Cardiac muscle cell (in vitro differentiated cells and primary cell): ENCODE measurements around the gene AIFM3. TPM values are rescaled to one million over a fixed set of nuclear protein-coding genes. Genes with fewer than 3 reads are reported as not detected.

ENCODE experiments used
- DNase-seq, 2 donors: peaks; one replicate each; pipeline versions ENCODE4 v3.0.0 to v3.0.0-alpha.2; 2010 to 2017; ENCODE audit warnings: low read depth in 1 of 2, low spot score in 1 of 2
- H3K27ac ChIP-seq: fragments of 200-600 bp; sonication (generic); 2 replicates; pipeline ENCODE4 v1.5.1; 2016
- H3K27me3 ChIP-seq: fragments of 200-600 bp; sonication (generic); 2 replicates; pipeline ENCODE4 v1.6.0; 2016; ENCODE audit warnings: control low read depth
- H3K36me3 ChIP-seq: fragments of 200-600 bp; sonication (generic); 2 replicates; pipeline ENCODE4 v1.5.1; 2016; ENCODE audit warnings: control low read depth
- H3K4me1 ChIP-seq: fragments of 200-600 bp; sonication (generic); 2 replicates; pipeline ENCODE4 v1.8.1; 2017; ENCODE audit warnings: low read depth, mild to moderate bottlenecking, mixed run types
- H3K4me3 ChIP-seq: fragments of 200-600 bp; sonication (generic); 2 replicates; pipeline ENCODE4 v1.5.1; 2016; ENCODE audit warnings: mild to moderate bottlenecking
- H3K9me3 ChIP-seq: fragments of 200-600 bp; sonication (generic); 2 replicates; pipeline ENCODE4 v1.5.1; 2017; ENCODE audit warnings: low read depth, mild to moderate bottlenecking, control low read depth
- polyA plus RNA-seq: library from polyadenylated mRNA; unstranded; fragments of >200 nt; fragmentation: Nextera tagmentation; extraction: Ambion mirVana; gene quantifications from 2 replicates; pipeline ENCODE4 v1.2.1, GENCODE V29; 2016
- total RNA-seq: library from RNA; depleted of rRNA; stranded (reverse); fragments of >200 nt; gene quantifications from 2 replicates; pipeline ENCODE4 v1.2.3, GENCODE V29; 2016
- TF ChIP-seq, protein P1 (sequence below): IDR thresholded peaks from 2 replicates; pipeline ENCODE4 v1.5.1; 2012; ENCODE audit warnings: low read depth, mild to moderate bottlenecking, low read length

AIFM3 gene
- total and polyA plus RNA-seq, 2 experiments from 2014 or later: 0.67 to 4.8 TPM

GRCh38 chr22:21028277-21029251 lies 61.5 kb downstream of the AIFM3 start:
- H3K9me3 ChIP-seq: no peaks in the 10 kb centered on the region
- peaks cover 20% of the 10 kb centered on the region for H3K27me3 ChIP-seq
- peaks cover 8% of the 10 kb centered on the region for H3K4me1 ChIP-seq
- no peak for DNase-seq
- H3K4me3 ChIP-seq: no peak overlapping the region
- TF ChIP-seq, protein P1, sequence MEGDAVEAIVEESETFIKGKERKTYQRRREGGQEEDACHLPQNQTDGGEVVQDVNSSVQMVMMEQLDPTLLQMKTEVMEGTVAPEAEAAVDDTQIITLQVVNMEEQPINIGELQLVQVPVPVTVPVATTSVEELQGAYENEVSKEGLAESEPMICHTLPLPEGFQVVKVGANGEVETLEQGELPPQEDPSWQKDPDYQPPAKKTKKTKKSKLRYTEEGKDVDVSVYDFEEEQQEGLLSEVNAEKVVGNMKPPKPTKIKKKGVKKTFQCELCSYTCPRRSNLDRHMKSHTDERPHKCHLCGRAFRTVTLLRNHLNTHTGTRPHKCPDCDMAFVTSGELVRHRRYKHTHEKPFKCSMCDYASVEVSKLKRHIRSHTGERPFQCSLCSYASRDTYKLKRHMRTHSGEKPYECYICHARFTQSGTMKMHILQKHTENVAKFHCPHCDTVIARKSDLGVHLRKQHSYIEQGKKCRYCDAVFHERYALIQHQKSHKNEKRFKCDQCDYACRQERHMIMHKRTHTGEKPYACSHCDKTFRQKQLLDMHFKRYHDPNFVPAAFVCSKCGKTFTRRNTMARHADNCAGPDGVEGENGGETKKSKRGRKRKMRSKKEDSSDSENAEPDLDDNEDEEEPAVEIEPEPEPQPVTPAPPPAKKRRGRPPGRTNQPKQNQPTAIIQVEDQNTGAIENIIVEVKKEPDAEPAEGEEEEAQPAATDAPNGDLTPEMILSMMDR: no peak
- H3K27ac ChIP-seq: no peak overlapping the region
- H3K36me3 ChIP-seq: no peaks in the 10 kb centered on the region

GRCh38 chr22:21029486-21030025 lies 62.5 kb downstream of the AIFM3 start:
- H3K9me3 ChIP-seq: no peaks in the 10 kb centered on the region
- no peak for DNase-seq
- H3K27me3 ChIP-seq: peaks cover 20% of the 10 kb centered on the region
- peaks cover 8% of the 10 kb centered on the region for H3K4me1 ChIP-seq
- TF ChIP-seq, protein P1: no peak
- H3K36me3 ChIP-seq: no peaks in the 10 kb centered on the region
- no peak overlapping the region for H3K4me3 ChIP-seq
- H3K27ac ChIP-seq: no peak overlapping the region

- peaks cover 8% of the 10 kb centered on the region for H3K4me1 ChIP-seq
- TF ChIP-seq, protein P1: no peak
- peaks cover 23% of the 10 kb centered on the region for H3K27me3 ChIP-seq
- DNase-seq: no peak
- H3K27ac ChIP-seq: no peak overlapping the region
- no peak overlapping the region for H3K4me3 ChIP-seq
- H3K36me3 ChIP-seq: no peaks in the 10 kb centered on the region
- no peaks in the 10 kb centered on the region for H3K9me3 ChIP-seq
Observed at GRCh38 chr22:21030032-21030431, 63.0 kb downstream of the AIFM3 start.

Other genes with a start within 250 kb of the AIFM3 start
- 0.88 and 1.3 TPM in 2 replicates for gene SERPIND1, start 193.1 kb upstream of the AIFM3 start, total RNA-seq
- 0.94 and 4.8 TPM in 2 replicates for gene SERPIND1, start 193.1 kb upstream of the AIFM3 start, polyA plus RNA-seq
- gene PI4KA, start 108.4 kb upstream of the AIFM3 start, total RNA-seq: 83.3 and 83.7 TPM in 2 replicates
- 85.2 and 95.9 TPM in 2 replicates for gene PI4KA, start 108.4 kb upstream of the AIFM3 start, polyA plus RNA-seq
- 22.0 and 25.2 TPM in 2 replicates for gene SNAP29, start 108.2 kb upstream of the AIFM3 start, total RNA-seq
- gene SNAP29, start 108.2 kb upstream of the AIFM3 start, polyA plus RNA-seq: 37.9 and 38.1 TPM in 2 replicates
- 74.3 and 80.9 TPM in 2 replicates for gene CRKL, start 49.8 kb upstream of the AIFM3 start, total RNA-seq
- 42.4 and 60.1 TPM in 2 replicates for gene CRKL, start 49.8 kb upstream of the AIFM3 start, polyA plus RNA-seq
- gene LZTR1, start 15.0 kb downstream of the AIFM3 start, total RNA-seq: 50.8 and 62.6 TPM in 2 replicates
- gene LZTR1, start 15.0 kb downstream of the AIFM3 start, polyA plus RNA-seq: 41.7 and 60.9 TPM in 2 replicates
- 61.1 and 69.8 TPM in 2 replicates for gene THAP7, start 34.9 kb downstream of the AIFM3 start, total RNA-seq
- gene THAP7, start 34.9 kb downstream of the AIFM3 start, polyA plus RNA-seq: 47.5 and 49.7 TPM in 2 replicates
- gene P2RX6, start 47.9 kb downstream of the AIFM3 start, total RNA-seq: 8.6 and 11.8 TPM in 2 replicates
- 7.9 and 8.9 TPM in 2 replicates for gene P2RX6, start 47.9 kb downstream of the AIFM3 start, polyA plus RNA-seq
- 1.8 and 4.0 TPM in 2 replicates for gene SLC7A4, start 65.3 kb downstream of the AIFM3 start, total RNA-seq
- gene SLC7A4, start 65.3 kb downstream of the AIFM3 start, polyA plus RNA-seq: 3.0 and 4.4 TPM in 2 replicates
- 0.12 TPM in 1 of 2 replicates, not detected in the other for gene LRRC74B, start 78.7 kb downstream of the AIFM3 start, total RNA-seq
- 1.2 TPM in 1 of 2 replicates, not detected in the other for gene LRRC74B, start 78.7 kb downstream of the AIFM3 start, polyA plus RNA-seq